Measurements from ENCODE around the gene OR4E2. TPM values are rescaled to one million over a fixed set of nuclear protein-coding genes. Genes with fewer than 3 reads are reported as not detected.
"Not testable (repeated sequence)": the region's sequence is repeated elsewhere in the genome, so short reads cannot be mapped to it uniquely, and the experiment has no call there.

The OR4E2 gene
- total and polyA plus RNA-seq, 2 donors (not counting 1 experiment from before 2014, with no cell fraction given): not detected

GRCh38 chr14:21686468-21686867 lies 32.8 kb downstream of the OR4E2 start:
- no peaks in the 10 kb centered on the region for H4K20me1 ChIP-seq (ENCODE audit: control insufficient read depth, extremely low read depth, insufficient read depth, low read length)
- no peak for TF ChIP-seq CTCF (conservative IDR thresholded peaks at IDR 0.05 in 1 of 2, IDR thresholded peaks at IDR 0.05 in 1 of 2; ENCODE audit: low read depth in 1 of 2, low read length in 2 of 2)
- no peak for TF ChIP-seq EZH2 (IDR thresholded peaks at IDR 0.05; ENCODE audit: low read length, missing control alignments)

GRCh38 chr14:21694425-21694824 lies 40.8 kb downstream of the OR4E2 start:
- no peaks in the 10 kb centered on the region for H3K27me3 ChIP-seq (ENCODE audit: control insufficient read depth, insufficient read depth, low read length)
- no peak for TF ChIP-seq EZH2 (IDR thresholded peaks at IDR 0.05; ENCODE audit: low read length, missing control alignments)
- TF ChIP-seq CTCF (conservative IDR thresholded peaks at IDR 0.05 in 1 of 2, IDR thresholded peaks at IDR 0.05 in 1 of 2; ENCODE audit: low read depth in 1 of 2, low read length in 2 of 2): no peak
- H3K9me3 ChIP-seq (ENCODE audit: control insufficient read depth, insufficient read depth, low read depth, low read length): no peaks in the 10 kb centered on the region
- no peak overlapping the region for H2AFZ ChIP-seq (ENCODE audit: low read length)
- DNase-seq (ENCODE audit: low read depth in 2 of 2): no peak
- no peaks in the 10 kb centered on the region for H4K20me1 ChIP-seq (ENCODE audit: control insufficient read depth, extremely low read depth, insufficient read depth, low read length)
- no peaks in the 10 kb centered on the region for H3K36me3 ChIP-seq (ENCODE audit: control insufficient read depth, insufficient read depth, low read length)
- H3K4me1 ChIP-seq (ENCODE audit: control insufficient read depth, extremely low read depth, insufficient read depth, low read length): no peaks in the 10 kb centered on the region
- no peak overlapping the region for H3K9ac ChIP-seq (ENCODE audit: insufficient read depth, low read length)
- no peak overlapping the region for H3K4me3 ChIP-seq (replicated peaks in 1 of 4; ENCODE audit: control extremely low read depth in 1 of 4, insufficient read depth in 1 of 4, low read depth in 3 of 4, low read length in 4 of 4)
- H3K79me2 ChIP-seq (ENCODE audit: control insufficient read depth, insufficient read depth, low read length): no peaks in the 10 kb centered on the region
- no peak overlapping the region for H3K27ac ChIP-seq (ENCODE audit: insufficient read depth, low read length)
- H3K4me2 ChIP-seq (ENCODE audit: extremely low read depth, insufficient read depth, low read length): no peak overlapping the region

More at GRCh38 chr14:21686468-21686867, 32.8 kb downstream of the OR4E2 start:
- Histone ChIP-seq H3K4me1 (ENCODE audit: control insufficient read depth, extremely low read depth, insufficient read depth, low read length) (no peaks in the 10 kb centered on the region), H3K9ac (ENCODE audit: insufficient read depth, low read length) (no peak overlapping the region), H3K27me3 (ENCODE audit: control insufficient read depth, insufficient read depth, low read length) (no peaks in the 10 kb centered on the region), H2AFZ (ENCODE audit: low read length) (no peak overlapping the region), H3K79me2 (ENCODE audit: control insufficient read depth, insufficient read depth, low read length) (no peaks in the 10 kb centered on the region), H3K4me3 (replicated peaks in 1 of 4; ENCODE audit: control extremely low read depth in 1 of 4, insufficient read depth in 1 of 4, low read depth in 3 of 4, low read length in 4 of 4) (no peak overlapping the region), H3K36me3 (ENCODE audit: control insufficient read depth, insufficient read depth, low read length) (no peaks in the 10 kb centered on the region), H3K27ac (ENCODE audit: insufficient read depth, low read length) (no peak overlapping the region), H3K9me3 (ENCODE audit: control insufficient read depth, insufficient read depth, low read depth, low read length) (no peaks in the 10 kb centered on the region), H3K4me2 (ENCODE audit: extremely low read depth, insufficient read depth, low read length) (no peak overlapping the region)
- DNase-seq (ENCODE audit: low read depth in 2 of 2): no peak

- not testable (repeated sequence) for H3K9me3 ChIP-seq (ENCODE audit: control insufficient read depth, insufficient read depth, low read depth, low read length); H3K27me3 ChIP-seq (ENCODE audit: control insufficient read depth, insufficient read depth, low read length); DNase-seq (ENCODE audit: low read depth in 2 of 2); H3K79me2 ChIP-seq (ENCODE audit: control insufficient read depth, insufficient read depth, low read length); H3K9ac ChIP-seq (ENCODE audit: insufficient read depth, low read length); H3K27ac ChIP-seq (ENCODE audit: insufficient read depth, low read length); H4K20me1 ChIP-seq (ENCODE audit: control insufficient read depth, extremely low read depth, insufficient read depth, low read length); H2AFZ ChIP-seq (ENCODE audit: low read length); H3K4me3 ChIP-seq (replicated peaks in 1 of 4; ENCODE audit: control extremely low read depth in 1 of 4, insufficient read depth in 1 of 4, low read depth in 3 of 4, low read length in 4 of 4); H3K4me1 ChIP-seq (ENCODE audit: control insufficient read depth, extremely low read depth, insufficient read depth, low read length); H3K4me2 ChIP-seq (ENCODE audit: extremely low read depth, insufficient read depth, low read length); H3K36me3 ChIP-seq (ENCODE audit: control insufficient read depth, insufficient read depth, low read length)
These were observed 44.0 kb downstream of the OR4E2 start for GRCh38 chr14:21697662-21698061.

GRCh38 chr14:21698538-21698937 lies 44.9 kb downstream of the OR4E2 start:
- H3K36me3 ChIP-seq (ENCODE audit: control insufficient read depth, insufficient read depth, low read length); H3K9me3 ChIP-seq (ENCODE audit: control insufficient read depth, insufficient read depth, low read depth, low read length); H3K9ac ChIP-seq (ENCODE audit: insufficient read depth, low read length); H2AFZ ChIP-seq (ENCODE audit: low read length); H3K4me1 ChIP-seq (ENCODE audit: control insufficient read depth, extremely low read depth, insufficient read depth, low read length); H3K4me2 ChIP-seq (ENCODE audit: extremely low read depth, insufficient read depth, low read length); H3K27me3 ChIP-seq (ENCODE audit: control insufficient read depth, insufficient read depth, low read length); DNase-seq (ENCODE audit: low read depth in 2 of 2); H3K79me2 ChIP-seq (ENCODE audit: control insufficient read depth, insufficient read depth, low read length); H4K20me1 ChIP-seq (ENCODE audit: control insufficient read depth, extremely low read depth, insufficient read depth, low read length); H3K27ac ChIP-seq (ENCODE audit: insufficient read depth, low read length); H3K4me3 ChIP-seq (replicated peaks in 1 of 4; ENCODE audit: control extremely low read depth in 1 of 4, insufficient read depth in 1 of 4, low read depth in 3 of 4, low read length in 4 of 4): not testable (repeated sequence)

Measured in fibroblast of lung (primary cell).